ACC112 (cell line): ENCODE data around the gene RAB38.

Experiments
- H2AFZ ChIP-seq: fragments of 200-600 bp; sonication (generic); one replicate; pipeline ENCODE4 v1.6.0; 2017; ENCODE audit warnings: antibody characterized with exemption, low read length; ENCODE audit not compliant: unreplicated experiment
- H3K27ac ChIP-seq: fragments of 200-600 bp; sonication (generic); 2 replicates; pipeline ENCODE4 v1.5.1; 2014; ENCODE audit warnings: low read depth, mild to moderate bottlenecking, antibody characterized with exemption, low read length, moderate library complexity
- H3K27me3 ChIP-seq: fragments of 200-600 bp; sonication (generic); 2 replicates; pipeline ENCODE4 v1.6.1; 2014; ENCODE audit warnings: mild to moderate bottlenecking, antibody characterized with exemption, low read length, moderate library complexity, mixed read lengths; ENCODE audit not compliant: insufficient read depth
- H3K36me3 ChIP-seq: fragments of 200-600 bp; sonication (generic); 2 replicates; pipeline ENCODE4 v1.6.1; 2016; ENCODE audit warnings: mild to moderate bottlenecking, antibody characterized with exemption, low read length, moderate library complexity, mixed read lengths; ENCODE audit not compliant: insufficient read depth
- H3K4me1 ChIP-seq: fragments of 200-600 bp; sonication (generic); one replicate; pipeline ENCODE4 v1.6.1; 2016; ENCODE audit warnings: low read length, mixed read lengths; ENCODE audit not compliant: insufficient read depth, unreplicated experiment, control insufficient read depth
- H3K4me3 ChIP-seq: fragments of 200-600 bp; sonication (generic); 2 replicates; pipeline ENCODE4 v1.5.1; 2014; ENCODE audit warnings: mild to moderate bottlenecking, low read depth, low read length
- H3K79me2 ChIP-seq: fragments of 200-600 bp; sonication (generic); one replicate; pipeline ENCODE4 v1.6.0; 2016; ENCODE audit warnings: low read length; ENCODE audit not compliant: control insufficient read depth, unreplicated experiment, insufficient read depth

Gene RAB38

GRCh38 chr11:88170673-88171072 lies 4.6 kb downstream of the RAB38 start:
- Histone ChIP-seq H3K79me2 (no peaks in the 10 kb centered on the region), H2AFZ (no peak overlapping the region), H3K27ac (no peak overlapping the region), H3K4me3 (no peak overlapping the region), H3K4me1 (no peaks in the 10 kb centered on the region), H3K27me3 (no peaks in the 10 kb centered on the region), H3K36me3 (no peaks in the 10 kb centered on the region)

DNA sequence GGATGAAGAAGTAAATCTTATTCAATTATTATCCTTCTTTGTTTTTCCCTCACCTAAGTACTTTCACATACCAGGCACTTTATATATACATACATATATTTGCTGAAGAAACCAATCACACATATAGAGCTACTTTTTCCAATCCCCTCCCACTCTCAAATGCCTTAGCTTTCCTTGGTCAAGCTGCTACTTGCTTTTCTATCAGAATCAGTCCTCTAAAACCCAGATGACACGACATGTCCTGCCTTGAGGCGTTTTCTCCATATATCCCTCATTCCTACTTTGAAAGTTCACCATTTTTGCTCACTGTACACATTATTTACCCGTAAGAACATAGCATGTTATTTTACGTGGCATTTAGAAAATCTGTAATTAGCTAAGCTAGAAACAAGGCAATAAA lies 5.4 kb downstream of the RAB38 start:
- Histone ChIP-seq H3K27ac (no peak overlapping the region), H3K4me1 (no peaks in the 10 kb centered on the region), H3K79me2 (no peaks in the 10 kb centered on the region), H2AFZ (no peak overlapping the region), H3K36me3 (no peaks in the 10 kb centered on the region), H3K4me3 (no peak overlapping the region), H3K27me3 (no peaks in the 10 kb centered on the region)

GRCh38 chr11:88169471-88169870 lies 5.8 kb downstream of the RAB38 start:
- H3K27ac ChIP-seq: no peak overlapping the region
- no peaks in the 10 kb centered on the region for H3K36me3 ChIP-seq
- H3K4me3 ChIP-seq: no peak overlapping the region
- no peaks in the 10 kb centered on the region for H3K79me2 ChIP-seq
- H3K4me1 ChIP-seq: no peaks in the 10 kb centered on the region
- no peaks in the 10 kb centered on the region for H3K27me3 ChIP-seq
- H2AFZ ChIP-seq: no peak overlapping the region

- Histone ChIP-seq H2AFZ (no peak overlapping the region), H3K4me3 (no peak overlapping the region), H3K27ac (no peak overlapping the region), H3K27me3 (no peaks in the 10 kb centered on the region), H3K4me1 (no peaks in the 10 kb centered on the region), H3K79me2 (no peaks in the 10 kb centered on the region), H3K36me3 (no peaks in the 10 kb centered on the region)
Observed at GRCh38 chr11:88167853-88168252, 7.4 kb downstream of the RAB38 start.

GRCh38 chr11:88164806-88165585 lies 10.2 kb downstream of the RAB38 start:
- H3K4me1 ChIP-seq: no peaks in the 10 kb centered on the region
- H2AFZ ChIP-seq: no peak overlapping the region
- H3K79me2 ChIP-seq: no peaks in the 10 kb centered on the region
- no peak overlapping the region for H3K27ac ChIP-seq
- H3K4me3 ChIP-seq: no peak overlapping the region
- H3K36me3 ChIP-seq: no peaks in the 10 kb centered on the region
- H3K27me3 ChIP-seq: no peaks in the 10 kb centered on the region

DNA sequence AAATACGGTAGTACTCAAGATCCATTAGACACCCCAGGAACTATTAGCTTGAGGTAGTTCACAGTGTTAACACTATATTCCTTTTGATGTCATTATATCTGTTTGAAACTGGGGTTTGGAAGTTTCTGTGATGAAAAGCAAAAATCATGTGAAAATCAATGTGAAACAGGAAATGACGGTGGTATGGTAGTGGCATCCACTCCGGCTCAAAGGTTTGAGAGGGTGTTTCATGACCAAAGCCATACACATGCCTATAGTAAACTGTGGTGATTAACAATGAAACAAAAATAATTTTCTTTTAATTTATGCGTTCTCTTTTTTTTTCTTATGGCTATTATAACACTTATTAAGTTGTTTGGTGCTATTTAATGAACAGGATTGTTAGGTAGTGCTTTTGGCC lies 10.9 kb downstream of the RAB38 start:
- no peak overlapping the region for H2AFZ ChIP-seq
- no peak overlapping the region for H3K27ac ChIP-seq
- H3K4me1 ChIP-seq: no peaks in the 10 kb centered on the region
- no peaks in the 10 kb centered on the region for H3K79me2 ChIP-seq
- H3K4me3 ChIP-seq: no peak overlapping the region
- H3K27me3 ChIP-seq: no peaks in the 10 kb centered on the region
- H3K36me3 ChIP-seq: no peaks in the 10 kb centered on the region

DNA sequence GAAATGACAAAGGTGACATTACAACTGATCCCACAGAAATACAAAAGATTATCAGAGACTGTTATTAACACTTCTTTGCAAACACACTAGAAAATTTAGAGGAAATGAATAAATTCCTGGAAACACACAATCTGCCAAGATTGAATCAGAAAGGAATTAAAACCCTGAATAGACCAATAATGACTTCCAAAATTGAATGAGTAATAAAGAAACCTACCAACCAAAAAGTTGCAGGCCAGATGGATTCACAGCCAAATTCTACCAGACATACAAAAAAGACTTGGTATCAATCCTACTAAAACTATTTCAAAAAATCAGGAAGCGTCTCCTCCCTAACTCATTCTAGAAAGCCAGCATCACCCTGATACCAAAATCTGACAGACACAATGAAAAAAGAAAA lies 17.2 kb downstream of the RAB38 start:
- Histone ChIP-seq H3K27ac (no peak overlapping the region), H3K4me1 (no peaks in the 10 kb centered on the region), H2AFZ (no peak overlapping the region), H3K4me3 (no peak overlapping the region), H3K27me3 (peaks cover 3% of the 10 kb centered on the region; the same call in 1 of the 2 replicates), H3K79me2 (no peaks in the 10 kb centered on the region), H3K36me3 (no peaks in the 10 kb centered on the region)

- Histone ChIP-seq H3K4me3 (no peak overlapping the region), H3K79me2 (no peaks in the 10 kb centered on the region), H3K27ac (no peak overlapping the region), H3K4me1 (no peaks in the 10 kb centered on the region), H2AFZ (no peak overlapping the region), H3K27me3 (peaks cover 3% of the 10 kb centered on the region; the same call in 1 of the 2 replicates), H3K36me3 (no peaks in the 10 kb centered on the region)
Observed at GRCh38 chr11:88157370-88157769, 17.9 kb downstream of the RAB38 start.

DNA sequence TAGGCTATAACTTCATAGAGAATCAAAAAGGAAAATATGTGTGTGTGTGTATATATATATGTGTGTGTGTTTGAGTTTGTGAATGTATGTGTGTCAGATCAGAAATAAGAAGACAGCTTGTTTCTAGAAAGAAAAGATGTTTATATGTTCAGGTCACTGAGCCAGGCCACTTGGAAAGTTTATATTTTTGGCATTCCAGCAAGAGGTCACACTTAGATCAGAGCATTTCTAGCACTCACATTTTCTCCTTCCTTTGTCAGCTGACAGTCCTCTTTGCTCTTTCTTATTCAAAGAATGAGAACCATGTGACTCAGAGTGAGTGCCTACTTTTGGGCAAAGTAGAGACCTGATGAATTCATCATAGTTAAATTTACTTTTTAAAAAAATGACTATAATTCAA lies 22.9 kb downstream of the RAB38 start:
- H3K79me2 ChIP-seq: no peaks in the 10 kb centered on the region
- peaks cover 3% of the 10 kb centered on the region; the same call in 1 of the 2 replicates for H3K27me3 ChIP-seq
- H3K36me3 ChIP-seq: no peaks in the 10 kb centered on the region
- no peaks in the 10 kb centered on the region for H3K4me1 ChIP-seq
- H3K27ac ChIP-seq: no peak overlapping the region
- H3K4me3 ChIP-seq: no peak overlapping the region
- no peak overlapping the region for H2AFZ ChIP-seq

DNA sequence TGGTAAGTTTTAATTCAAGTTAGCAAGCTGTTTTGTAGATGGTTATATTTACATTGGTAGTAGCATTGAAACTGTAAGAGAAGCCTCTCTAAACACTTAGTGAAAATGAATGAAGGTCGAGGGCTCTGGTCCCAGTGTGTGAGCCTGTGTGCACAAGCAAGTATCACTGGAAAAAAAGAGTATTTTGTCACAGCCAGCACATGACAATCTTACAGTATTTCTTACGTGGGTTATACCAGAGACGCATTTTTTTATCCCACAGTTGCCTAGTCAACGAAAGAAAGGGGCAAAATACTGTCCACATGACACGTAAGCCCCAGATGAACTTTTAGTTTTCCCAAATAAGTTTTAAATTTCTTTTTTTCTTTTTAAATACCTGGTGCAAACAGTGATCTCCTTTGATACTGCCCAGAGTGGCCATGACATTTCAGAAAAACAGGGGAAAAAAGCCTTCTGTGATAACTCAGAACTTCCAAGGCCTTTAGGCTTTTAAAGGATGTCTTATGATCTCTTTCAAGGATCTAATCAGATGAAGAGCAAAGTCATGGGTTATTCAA lies 23.5 kb downstream of the RAB38 start:
- Histone ChIP-seq H3K79me2 (no peaks in the 10 kb centered on the region), H2AFZ (no peak overlapping the region), H3K4me1 (no peaks in the 10 kb centered on the region), H3K36me3 (no peaks in the 10 kb centered on the region), H3K4me3 (no peak overlapping the region), H3K27me3 (peaks cover 3% of the 10 kb centered on the region; the same call in 1 of the 2 replicates), H3K27ac (no peak overlapping the region)

DNA sequence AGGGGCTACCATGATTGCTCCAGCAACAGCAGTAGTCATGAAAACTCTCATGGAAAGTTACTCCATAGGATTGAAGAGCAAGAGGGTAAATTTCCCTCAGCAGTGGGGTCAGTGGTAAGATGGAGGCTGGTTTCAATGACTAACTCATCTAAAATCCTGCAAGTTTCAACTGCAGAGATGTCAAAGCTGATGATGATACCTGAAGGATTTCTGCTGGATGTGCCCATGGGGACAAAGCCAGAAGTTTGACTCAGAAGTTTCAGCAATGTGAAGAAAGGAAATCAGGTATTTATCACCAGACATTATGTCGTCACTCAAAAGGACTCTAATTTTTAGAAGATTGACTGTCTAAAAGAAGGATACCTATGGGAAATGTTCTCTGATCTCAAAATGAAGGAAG lies 29.1 kb downstream of the RAB38 start:
- Histone ChIP-seq H3K27me3 (no peaks in the 10 kb centered on the region), H3K27ac (no peak overlapping the region), H2AFZ (no peak overlapping the region), H3K79me2 (no peaks in the 10 kb centered on the region), H3K36me3 (no peaks in the 10 kb centered on the region), H3K4me3 (no peak overlapping the region), H3K4me1 (no peaks in the 10 kb centered on the region)
